Neural progenitor cell (in vitro differentiated cells): ENCODE measurements around the gene KRT5.

Source experiments
- CTCF ChIP-seq: fragments of 200-600 bp; sonication (generic); IDR thresholded peaks from 2 replicates; pipeline ENCODE4 v1.5.1; 2017; ENCODE audit warnings: antibody characterized with exemption, mild to moderate bottlenecking
- EZH2 ChIP-seq: fragments of 200-600 bp; sonication (generic); IDR thresholded peaks from 2 replicates; pipeline ENCODE4 v1.6.1; 2017; ENCODE audit warnings: antibody characterized with exemption, mild to moderate bottlenecking, moderate library complexity

- TF ChIP-seq CTCF, result no peak
- TF ChIP-seq EZH2, result no peak
Measured at GRCh38 chr12:52508211-52508610, 12.0 kb downstream of the KRT5 start.
